GM18907 (cell line): ENCODE measurements around the gene TAF11L11.
"Not testable (repeated sequence)": the region's sequence is repeated elsewhere in the genome, so short reads cannot be mapped to it uniquely, and the experiment has no call there.

Source experiments
- ATAC-seq: cut with Tn5 transposase; IDR thresholded peaks from one replicate; pipeline ENCODE4 v1.9.1; 2021; ENCODE audit warnings: mild to moderate bottlenecking, moderate library complexity; ENCODE audit not compliant: unreplicated experiment

Gene TAF11L11

GRCh38 chr5:17603880-17604279 lies at the start of gene TAF11L11:
Gene TAF11L11 (plus strand): TSS chr5:17604183.
- ATAC-seq: not testable (repeated sequence)

DNA sequence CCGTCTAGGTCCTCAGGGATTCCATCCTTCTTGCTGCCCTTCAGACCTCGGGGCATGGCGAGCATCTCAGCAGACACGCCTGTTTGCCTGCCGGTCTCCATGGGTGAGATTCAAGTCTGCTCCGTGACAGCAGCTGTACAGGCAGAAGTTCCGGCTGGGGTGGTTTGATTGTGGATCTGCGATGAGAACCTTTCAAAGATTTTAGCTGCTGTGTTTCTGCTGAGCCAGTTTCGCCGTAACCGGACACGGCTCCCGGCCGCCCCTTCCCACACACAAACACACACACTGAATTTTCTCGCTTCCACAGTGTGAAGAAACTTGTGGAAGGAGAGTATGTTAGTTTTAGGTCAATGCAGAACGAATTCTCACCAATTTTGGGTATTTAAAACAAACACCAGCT lies 18.3 kb upstream of the TAF11L11 start, which contains the start of gene TAF11L7:
TSS of gene TAF11L7 (minus strand) at position 101 of the 400 bp plus-strand sequence.
- ATAC-seq: not testable (repeated sequence)

GRCh38 chr5:17590860-17591259 lies 13.1 kb upstream of the TAF11L11 start, which contains the start of gene TAF11L8:
Gene TAF11L8 (minus strand): TSS chr5:17590960.
- not testable (repeated sequence) for ATAC-seq

GRCh38 chr5:17594255-17594654 lies 9.7 kb upstream of the TAF11L11 start, which contains the start of gene TAF11L9:
Gene TAF11L9 (minus strand): TSS chr5:17594394.
- ATAC-seq: not testable (repeated sequence)

- ATAC-seq: not testable (repeated sequence)
Observed at GRCh38 chr5:17597728-17598127, 6.3 kb upstream of the TAF11L11 start, which contains the start of gene TAF11L10. Gene TAF11L10 (minus strand): TSS chr5:17597828.

GRCh38 chr5:17604951-17605350 lies 968 bp downstream of the TAF11L11 start:
- ATAC-seq: no peak

DNA sequence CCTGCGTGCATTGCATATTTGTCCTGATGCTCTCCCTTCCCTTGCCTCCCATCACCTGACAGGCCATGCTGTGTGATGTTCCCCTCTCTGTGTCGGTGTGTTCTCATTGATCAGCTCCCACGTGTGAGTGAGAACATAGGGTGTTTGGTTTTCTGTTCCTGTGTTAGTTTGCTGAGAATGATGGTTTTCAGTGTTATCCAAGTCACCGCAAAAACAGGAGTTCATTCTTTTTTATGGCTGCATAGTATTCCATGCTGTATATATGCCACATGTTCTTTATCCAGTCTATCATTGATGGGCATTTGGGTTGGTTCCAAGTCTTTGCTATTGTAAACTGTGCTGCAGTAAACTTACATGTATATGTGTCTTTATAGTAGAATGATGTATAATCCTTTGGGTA lies 3.5 kb downstream of the TAF11L11 start:
- ATAC-seq: not testable (repeated sequence)

DNA sequence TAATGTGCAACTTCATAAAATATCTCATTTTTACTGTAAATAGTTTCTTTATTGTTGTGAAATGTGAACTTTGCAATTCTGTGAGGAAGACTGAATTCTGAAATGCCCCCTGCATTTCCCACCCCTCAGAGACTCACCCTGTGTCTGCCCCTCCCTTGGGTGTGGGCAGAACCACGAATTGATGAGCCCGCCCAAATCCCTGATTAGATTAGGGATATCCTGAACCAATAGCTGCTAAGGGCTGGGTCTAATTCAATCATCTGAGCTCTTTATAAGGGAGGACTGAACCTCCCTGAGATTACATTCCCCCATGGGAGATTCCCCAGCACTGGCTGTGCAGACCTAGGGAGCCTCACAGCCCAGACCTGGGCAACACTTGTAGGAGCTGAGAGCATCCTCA lies 6.1 kb downstream of the TAF11L11 start, which contains the start of gene TAF11L12:
TSS of gene TAF11L12 (plus strand) at position 301 of the 400 bp plus-strand sequence.
- ATAC-seq: not testable (repeated sequence)

GRCh38 chr5:17614872-17615605 lies 11.1 kb downstream of the TAF11L11 start:
- ATAC-seq: no peak

DNA sequence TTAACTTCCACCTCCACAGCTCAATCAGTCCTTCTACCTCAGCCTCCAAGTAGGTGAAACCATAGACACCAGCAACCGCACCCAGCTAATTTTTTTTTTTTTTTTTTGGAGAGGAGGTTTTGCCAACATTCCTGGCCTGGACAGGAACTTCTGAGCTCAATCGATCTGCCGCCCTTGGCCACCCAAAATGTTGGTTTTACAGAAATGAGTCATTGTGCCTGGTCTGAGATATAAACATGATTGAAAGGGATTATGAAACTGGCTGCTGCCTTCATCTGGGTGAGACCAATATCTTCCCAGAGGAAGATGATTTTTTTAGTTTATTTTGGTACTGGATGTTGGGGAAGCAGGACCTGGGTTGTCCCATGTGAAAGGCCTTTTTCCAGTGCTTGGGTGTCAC lies 15.4 kb downstream of the TAF11L11 start:
- ATAC-seq: no peak

DNA sequence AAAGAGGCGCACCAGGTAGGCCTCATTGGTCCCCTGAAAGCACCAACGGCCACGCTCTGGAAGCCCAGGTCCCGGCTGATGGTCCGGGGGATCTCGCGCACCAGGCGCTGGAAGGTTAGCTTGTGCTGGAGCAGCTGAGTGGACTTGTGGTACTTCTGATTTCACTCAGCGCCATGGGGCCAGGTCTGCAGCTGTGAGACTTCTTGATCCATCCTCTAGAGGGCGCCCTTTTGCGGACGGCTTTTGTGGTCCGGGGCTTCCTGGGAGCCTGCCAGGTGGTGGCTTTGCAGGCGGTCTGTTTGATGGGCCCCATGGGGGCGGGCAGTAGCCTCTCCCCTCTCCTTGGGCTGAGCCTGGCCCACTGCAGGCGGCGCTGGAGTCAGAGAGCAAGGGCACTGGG lies 16.6 kb downstream of the TAF11L11 start:
- no peak for ATAC-seq

DNA sequence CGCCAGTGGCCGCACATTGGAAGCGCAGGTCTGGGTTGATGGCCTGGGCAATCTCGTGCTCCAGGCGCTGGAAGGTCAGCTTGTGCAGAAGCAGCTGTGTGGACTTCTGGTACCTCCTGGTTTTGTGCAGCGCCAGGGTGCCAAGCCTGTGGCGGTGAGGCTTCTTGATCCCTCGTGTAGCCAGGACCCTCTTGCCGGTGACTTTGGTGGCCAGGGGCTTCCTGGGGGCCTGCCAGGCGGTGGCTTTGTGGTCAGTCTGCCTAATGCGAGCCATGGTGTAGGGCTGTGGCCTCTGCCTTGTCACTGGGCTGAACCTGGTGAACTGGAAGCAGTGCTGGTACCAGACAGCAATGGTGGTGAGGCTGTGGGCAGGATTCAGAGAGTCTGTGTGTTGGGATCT lies 21.7 kb downstream of the TAF11L11 start:
- no peak for ATAC-seq

DNA sequence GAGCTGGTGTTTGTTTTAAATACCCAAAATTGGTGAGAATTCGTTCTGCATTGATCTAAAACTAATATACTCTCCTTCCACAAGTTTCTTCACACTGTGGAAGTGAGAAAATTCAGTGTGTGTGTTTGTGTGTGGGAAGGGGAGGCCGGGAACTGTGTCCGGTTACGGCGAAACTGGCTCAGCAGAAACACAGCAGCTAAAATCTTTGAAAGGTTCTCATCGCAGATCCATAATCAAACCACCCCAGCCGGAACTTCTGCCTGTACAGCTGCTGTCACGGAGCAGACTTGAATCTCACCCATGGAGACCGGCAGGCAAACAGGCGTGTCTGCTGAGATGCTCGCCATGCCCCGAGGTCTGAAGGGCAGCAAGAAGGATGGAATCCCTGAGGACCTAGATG lies 27.8 kb downstream of the TAF11L11 start, which contains the start of gene TAF11L13:
TSS of gene TAF11L13 (plus strand) at position 301 of the 400 bp plus-strand sequence.
- ATAC-seq: not testable (repeated sequence)

GRCh38 chr5:17634160-17634559 lies 30.2 kb downstream of the TAF11L11 start, which contains the start of gene TAF11L14:
Gene TAF11L14 (plus strand): TSS chr5:17634460.
- no peak for ATAC-seq

- ATAC-seq: not testable (repeated sequence)
Observed at GRCh38 chr5:17649232-17649631, 45.2 kb downstream of the TAF11L11 start.

DNA sequence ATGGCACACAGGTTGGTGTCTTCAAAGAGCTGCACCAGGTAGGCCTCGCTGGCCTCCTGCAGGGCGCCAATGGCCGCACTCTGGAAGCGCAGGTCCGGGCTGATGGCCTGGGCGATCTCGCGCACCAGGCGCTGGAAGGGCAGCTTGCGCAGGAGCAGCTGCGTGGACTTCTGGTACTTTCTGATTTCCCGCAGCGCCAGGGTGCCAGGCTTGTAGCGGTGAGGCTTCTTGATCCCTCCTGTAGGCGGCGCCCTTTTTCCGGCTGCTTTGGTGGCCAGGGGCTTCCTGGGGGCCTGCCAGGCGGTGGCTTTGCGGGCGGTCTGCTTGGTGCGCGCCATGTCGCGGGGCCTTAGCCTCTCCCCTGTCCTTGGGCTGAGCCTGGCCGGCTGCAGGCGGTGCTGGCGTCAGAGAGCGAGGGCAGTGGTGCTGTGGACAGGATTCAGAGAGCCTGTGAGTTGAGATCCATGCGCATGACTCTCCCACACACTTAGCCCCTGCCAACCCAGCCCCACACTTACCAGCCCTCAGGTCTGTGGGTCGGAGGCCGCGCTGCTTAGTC lies 51.3 kb downstream of the TAF11L11 start:
- not testable (repeated sequence) for ATAC-seq
